OCI-LY7 (cell line): ENCODE measurements around the gene HNRNPAB. TPM values are rescaled to one million over a fixed set of nuclear protein-coding genes. Genes with fewer than 3 reads are reported as not detected.

ENCODE experiments used
- BruUV-seq: library from RNA; stranded (reverse); fragments of 400-500 nt; replicated peaks from 2 replicates; lab custom pipeline; 2021; lab: Mats Ljungman, UMichigan
- CTCF ChIA-PET: fragments of 300-600 bp; sonication (Branson Sonifier 250); formaldehyde crosslinking; loops from one replicate; lab custom pipeline; 2022; ENCODE audit warnings: antibody characterized with exemption; ENCODE audit not compliant: unreplicated experiment; lab: Charles Lee
- POLR2A ChIA-PET: fragments of 300-600 bp; sonication (Branson Sonifier 250); formaldehyde crosslinking; loops from one replicate; lab custom pipeline; 2022; ENCODE audit warnings: antibody characterized with exemption; lab: Charles Lee
- DNase-seq: peaks from one replicate; pipeline ENCODE4 v3.0.0-alpha.2; 2015; ENCODE audit warnings: low spot score
- H2AFZ ChIP-seq: fragments of 200-600 bp; sonication (generic), shearing (Covaris generic); 2 replicates; pipeline ENCODE4 v1.6.1; 2014; ENCODE audit warnings: mild to moderate bottlenecking, antibody characterized with exemption, low read length, moderate library complexity
- H3K27ac ChIP-seq: fragments of 200-600 bp; sonication (generic); 2 replicates; pipeline ENCODE4 v1.5.1; 2014; ENCODE audit warnings: mixed run types, low read depth, mild to moderate bottlenecking, moderate library complexity, low read length, inconsistent platforms; ENCODE audit not compliant: poor library complexity, severe bottlenecking
- H3K36me3 ChIP-seq: fragments of 200-600 bp; sonication (generic); 2 replicates; pipeline ENCODE4 v1.6.1; 2014; ENCODE audit warnings: mild to moderate bottlenecking, antibody characterized with exemption, low read length, moderate library complexity, mixed read lengths; ENCODE audit not compliant: insufficient read depth
- H3K4me1 ChIP-seq: fragments of 200-600 bp; sonication (generic); 2 replicates; pipeline ENCODE4 v1.5.1; 2014; ENCODE audit warnings: mild to moderate bottlenecking, low read length; ENCODE audit not compliant: insufficient read depth, poor library complexity, severe bottlenecking
- H3K4me2 ChIP-seq: fragments of 200-600 bp; sonication (generic); 2 replicates; pipeline ENCODE4 v1.6.1; 2014; ENCODE audit warnings: mild to moderate bottlenecking, low read length
- H3K4me3 ChIP-seq: fragments of 200-600 bp; sonication (generic); 2 replicates; pipeline ENCODE4 v1.5.1; 2014; ENCODE audit warnings: mild to moderate bottlenecking, low read depth, low read length; ENCODE audit not compliant: poor library complexity, severe bottlenecking
- H3K79me2 ChIP-seq: fragments of 200-600 bp; sonication (generic); 2 replicates; pipeline ENCODE4 v1.6.1; 2016; ENCODE audit warnings: low read depth, mild to moderate bottlenecking, low read length, moderate library complexity, mixed read lengths; ENCODE audit not compliant: insufficient read depth
- H3K9me2 ChIP-seq: fragments of 200-600 bp; sonication (generic); 2 replicates; pipeline ENCODE4 v1.6.1; 2016; ENCODE audit warnings: mild to moderate bottlenecking, low read length, mixed read lengths; ENCODE audit not compliant: insufficient read depth
- H3K9me3 ChIP-seq: fragments of 200-600 bp; sonication (generic); 2 replicates; pipeline ENCODE4 v1.6.1; 2014; ENCODE audit warnings: mild to moderate bottlenecking, mixed run types, low read length, mixed read lengths
- H4K20me1 ChIP-seq: fragments of 200-600 bp; sonication (generic); 2 replicates; pipeline ENCODE4 v1.6.1; 2014; ENCODE audit warnings: mild to moderate bottlenecking, antibody characterized with exemption, low read length, moderate library complexity, mixed read lengths; ENCODE audit not compliant: insufficient read depth
- EZH2phosphoT487 ChIP-seq: fragments of 200-600 bp; sonication (generic); IDR thresholded peaks from 2 replicates; pipeline ENCODE4 v1.6.1; 2018; ENCODE audit warnings: low read depth, borderline replicate concordance, mild to moderate bottlenecking, mixed run types, antibody characterized with exemption, low read length, moderate library complexity, mixed read lengths
- intact Hi-C: fragments of 100-400 bp; cut with micrococcal nuclease; formaldehyde crosslinking; loops from one replicate; pipeline ENCODE4 v1.10.0; 2022; ENCODE audit not compliant: unreplicated experiment
- total RNA-seq, 2 experiments: library from RNA; depleted of rRNA in 1 of 2; stranded (reverse); fragments of >200 nt in 1 of 2; shearing (Covaris generic) in 1 of 2; gene quantifications; 2 replicates each; pipeline ENCODE4 v1.2.3, GENCODE V29; 2014 to 2022
- TF ChIP-seq, protein P1 (sequence below): fragments of 200-600 bp; sonication (generic); conservative IDR thresholded peaks from 2 replicates; pipeline ENCODE4 v1.5.1; 2014; ENCODE audit warnings: mild to moderate bottlenecking, antibody characterized with exemption, low read length, moderate library complexity, mixed read lengths

Gene HNRNPAB
- total RNA-seq, 2 experiments from 2014 or later: 146 to 350 TPM

DNA sequence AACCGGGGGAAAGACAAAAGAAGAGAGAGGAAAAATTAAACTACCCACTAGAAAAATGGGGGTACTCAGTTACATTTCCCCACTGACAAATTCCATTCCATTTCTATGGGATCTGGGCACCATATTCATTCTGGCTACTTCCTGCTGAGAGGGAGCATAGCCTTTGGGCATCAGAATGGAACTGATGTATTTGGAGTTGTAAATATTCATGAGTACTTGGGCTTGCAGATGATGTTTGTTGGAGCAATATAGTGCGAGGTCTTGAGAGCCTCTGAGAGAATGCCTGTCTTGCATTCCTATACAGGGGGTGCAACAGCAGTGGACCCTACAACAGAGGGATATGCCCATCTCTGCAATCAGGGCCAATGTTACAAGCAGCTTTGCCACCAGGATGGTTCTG, 33.9 kb upstream of the HNRNPAB start:
- no peak for DNase-seq
- H3K9me3 ChIP-seq: no peaks in the 10 kb centered on the region
- H4K20me1 ChIP-seq: no peaks in the 10 kb centered on the region

DNA sequence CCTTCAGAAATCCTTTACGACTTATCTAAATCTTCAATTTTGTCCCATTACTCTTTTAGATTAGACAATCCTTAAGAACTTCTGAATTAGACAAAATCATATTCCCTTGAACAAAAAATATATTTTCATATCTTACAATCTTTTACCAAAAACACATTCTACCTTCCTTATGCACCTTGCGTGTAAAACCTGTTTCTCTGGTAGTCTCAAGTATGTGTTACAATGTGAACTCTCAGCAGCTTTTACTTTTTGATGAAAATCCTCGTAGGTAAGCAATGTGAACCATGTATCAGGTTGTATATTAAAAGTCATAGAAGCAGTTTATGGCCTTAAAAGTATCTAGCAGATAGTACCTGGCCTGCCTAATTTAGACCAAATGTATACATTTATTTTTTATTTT, 29.9 kb upstream of the HNRNPAB start:
- BruUV-seq: no TSS peak
- intact Hi-C loops: no loop called here

More for the DNA sequence above, 33.9 kb upstream of the HNRNPAB start:
- no TSS peak for BruUV-seq
- Histone ChIP-seq H3K4me3 (no peak overlapping the region), H3K9me2 (no peaks in the 10 kb centered on the region), H3K36me3 (no peaks in the 10 kb centered on the region), H3K4me1 (peaks cover 5% of the 10 kb centered on the region), H3K27ac (no peak overlapping the region), H2AFZ (no peak overlapping the region), H3K79me2 (no peaks in the 10 kb centered on the region), H3K4me2 (no peak overlapping the region)
- TF ChIP-seq EZH2phosphoT487: no peak
- TF ChIP-seq, protein P1, sequence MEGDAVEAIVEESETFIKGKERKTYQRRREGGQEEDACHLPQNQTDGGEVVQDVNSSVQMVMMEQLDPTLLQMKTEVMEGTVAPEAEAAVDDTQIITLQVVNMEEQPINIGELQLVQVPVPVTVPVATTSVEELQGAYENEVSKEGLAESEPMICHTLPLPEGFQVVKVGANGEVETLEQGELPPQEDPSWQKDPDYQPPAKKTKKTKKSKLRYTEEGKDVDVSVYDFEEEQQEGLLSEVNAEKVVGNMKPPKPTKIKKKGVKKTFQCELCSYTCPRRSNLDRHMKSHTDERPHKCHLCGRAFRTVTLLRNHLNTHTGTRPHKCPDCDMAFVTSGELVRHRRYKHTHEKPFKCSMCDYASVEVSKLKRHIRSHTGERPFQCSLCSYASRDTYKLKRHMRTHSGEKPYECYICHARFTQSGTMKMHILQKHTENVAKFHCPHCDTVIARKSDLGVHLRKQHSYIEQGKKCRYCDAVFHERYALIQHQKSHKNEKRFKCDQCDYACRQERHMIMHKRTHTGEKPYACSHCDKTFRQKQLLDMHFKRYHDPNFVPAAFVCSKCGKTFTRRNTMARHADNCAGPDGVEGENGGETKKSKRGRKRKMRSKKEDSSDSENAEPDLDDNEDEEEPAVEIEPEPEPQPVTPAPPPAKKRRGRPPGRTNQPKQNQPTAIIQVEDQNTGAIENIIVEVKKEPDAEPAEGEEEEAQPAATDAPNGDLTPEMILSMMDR: no peak
- CTCF ChIA-PET: no interaction called here
- POLR2A ChIA-PET: interaction anchor here (0.6 kb wide), 1 partner anchor 396 kb away, joined by 3 read pairs; no protein-coding TSS in a partner anchor
- intact Hi-C loops: no loop called here

DNA sequence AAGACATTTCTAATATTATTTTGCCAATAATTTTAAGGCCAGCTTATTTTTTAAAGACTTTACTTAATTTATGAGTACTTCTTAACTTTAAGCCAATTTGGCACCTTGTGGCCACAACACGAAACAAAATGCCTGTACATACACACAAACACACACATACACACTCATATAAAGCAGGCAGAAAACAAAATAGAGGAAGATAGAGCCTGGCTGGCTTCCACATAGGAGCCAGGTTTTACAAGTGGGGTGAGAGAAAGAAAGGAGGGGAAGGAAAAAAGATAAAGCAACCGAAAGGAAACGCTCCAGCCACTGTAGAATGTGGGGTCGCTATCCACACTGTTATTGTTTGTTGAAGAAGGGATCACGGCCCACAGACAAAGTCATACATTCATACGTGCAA, 27.5 kb upstream of the HNRNPAB start:
- Histone ChIP-seq H3K27ac (no peak overlapping the region), H3K36me3 (no peaks in the 10 kb centered on the region), H3K9me2 (no peaks in the 10 kb centered on the region), H3K4me3 (no peak overlapping the region), H3K9me3 (peaks cover 4% of the 10 kb centered on the region; the same call in 1 of the 2 replicates), H3K4me2 (no peak overlapping the region), H4K20me1 (no peaks in the 10 kb centered on the region), H3K4me1 (peaks cover 1% of the 10 kb centered on the region), H3K79me2 (no peaks in the 10 kb centered on the region), H2AFZ (no peak overlapping the region)
- BruUV-seq: no TSS peak
- ChIA-PET CTCF (no interaction called here), POLR2A (no interaction called here)
- no peak for DNase-seq
- intact Hi-C loops: no loop called here
- TF ChIP-seq EZH2phosphoT487: no peak
- TF ChIP-seq, protein P1: no peak

More for the DNA sequence above, 29.9 kb upstream of the HNRNPAB start:
- DNase-seq: no peak
- H3K9me2 ChIP-seq: no peaks in the 10 kb centered on the region
- no peak overlapping the region for H3K4me3 ChIP-seq
- TF ChIP-seq, protein P1: no peak
- TF ChIP-seq EZH2phosphoT487: no peak
- H4K20me1 ChIP-seq: no peaks in the 10 kb centered on the region
- POLR2A ChIA-PET: interaction anchor here (0.6 kb wide), 1 partner anchor 10 kb away, joined by 3 read pairs; no protein-coding TSS in a partner anchor
- no peaks in the 10 kb centered on the region for H3K79me2 ChIP-seq
- peaks cover 1% of the 10 kb centered on the region; the same call in 1 of the 2 replicates for H3K9me3 ChIP-seq
- H3K36me3 ChIP-seq: no peaks in the 10 kb centered on the region
- no peak overlapping the region for H3K27ac ChIP-seq
- CTCF ChIA-PET: no interaction called here
- no peak overlapping the region for H3K4me2 ChIP-seq
- no peaks in the 10 kb centered on the region for H3K4me1 ChIP-seq
- H2AFZ ChIP-seq: no peak overlapping the region
